ENCODE data around the gene RSPH4A. TPM values are rescaled to one million over a fixed set of nuclear protein-coding genes. Genes with fewer than 3 reads are reported as not detected.
A peak's percentile ranks its signal among the peaks of the same experiment; 100 is the strongest.

The RSPH4A gene
- total and polyA plus RNA-seq, 9 of the 15 experiments (the other 6 are each of a cell fraction or from before 2014, with no cell fraction given), result 0.04 to 0.30 (median 0.11) TPM

DNA sequence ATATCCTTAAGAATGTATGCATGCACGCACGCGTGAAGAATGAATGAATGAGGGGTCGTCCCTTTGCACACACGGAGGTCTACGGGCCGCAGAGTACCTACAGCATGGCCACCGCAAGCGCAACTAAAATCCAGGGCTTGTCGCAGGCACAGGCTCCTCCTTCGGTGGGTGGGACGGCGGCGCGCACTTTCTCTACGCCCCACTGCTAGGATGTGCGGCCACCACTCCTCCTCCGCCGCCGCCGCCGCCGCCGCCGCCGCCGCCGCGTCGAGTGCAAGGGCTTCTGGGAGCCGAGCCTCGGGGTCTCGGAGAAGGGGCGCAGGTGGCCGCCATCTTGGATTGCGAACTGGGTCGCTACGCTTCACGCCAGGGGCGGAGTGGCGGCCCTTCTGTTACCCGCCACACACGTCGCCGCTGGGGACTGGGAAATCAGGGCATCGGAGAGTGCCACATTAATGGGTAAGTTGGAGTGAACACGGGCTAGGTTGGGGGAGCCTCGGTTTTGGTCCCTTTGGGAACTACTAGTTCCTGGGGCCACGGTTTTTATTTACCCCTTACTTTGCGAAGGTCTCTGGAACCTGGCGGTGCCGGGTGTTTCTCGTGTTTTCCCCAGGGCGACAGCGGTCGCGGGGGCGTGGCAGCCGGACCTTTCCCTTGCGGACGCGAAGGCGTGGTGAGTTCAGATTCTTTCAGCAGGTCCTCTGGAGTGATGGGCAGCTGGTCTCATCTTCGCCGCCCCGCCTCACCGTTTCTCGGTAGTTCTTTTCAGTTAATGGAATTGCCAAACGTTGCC, 64.8 kb downstream of the RSPH4A start, which contains the start of gene KPNA5 (continued):
- TF ChIP-seq, protein P1, sequence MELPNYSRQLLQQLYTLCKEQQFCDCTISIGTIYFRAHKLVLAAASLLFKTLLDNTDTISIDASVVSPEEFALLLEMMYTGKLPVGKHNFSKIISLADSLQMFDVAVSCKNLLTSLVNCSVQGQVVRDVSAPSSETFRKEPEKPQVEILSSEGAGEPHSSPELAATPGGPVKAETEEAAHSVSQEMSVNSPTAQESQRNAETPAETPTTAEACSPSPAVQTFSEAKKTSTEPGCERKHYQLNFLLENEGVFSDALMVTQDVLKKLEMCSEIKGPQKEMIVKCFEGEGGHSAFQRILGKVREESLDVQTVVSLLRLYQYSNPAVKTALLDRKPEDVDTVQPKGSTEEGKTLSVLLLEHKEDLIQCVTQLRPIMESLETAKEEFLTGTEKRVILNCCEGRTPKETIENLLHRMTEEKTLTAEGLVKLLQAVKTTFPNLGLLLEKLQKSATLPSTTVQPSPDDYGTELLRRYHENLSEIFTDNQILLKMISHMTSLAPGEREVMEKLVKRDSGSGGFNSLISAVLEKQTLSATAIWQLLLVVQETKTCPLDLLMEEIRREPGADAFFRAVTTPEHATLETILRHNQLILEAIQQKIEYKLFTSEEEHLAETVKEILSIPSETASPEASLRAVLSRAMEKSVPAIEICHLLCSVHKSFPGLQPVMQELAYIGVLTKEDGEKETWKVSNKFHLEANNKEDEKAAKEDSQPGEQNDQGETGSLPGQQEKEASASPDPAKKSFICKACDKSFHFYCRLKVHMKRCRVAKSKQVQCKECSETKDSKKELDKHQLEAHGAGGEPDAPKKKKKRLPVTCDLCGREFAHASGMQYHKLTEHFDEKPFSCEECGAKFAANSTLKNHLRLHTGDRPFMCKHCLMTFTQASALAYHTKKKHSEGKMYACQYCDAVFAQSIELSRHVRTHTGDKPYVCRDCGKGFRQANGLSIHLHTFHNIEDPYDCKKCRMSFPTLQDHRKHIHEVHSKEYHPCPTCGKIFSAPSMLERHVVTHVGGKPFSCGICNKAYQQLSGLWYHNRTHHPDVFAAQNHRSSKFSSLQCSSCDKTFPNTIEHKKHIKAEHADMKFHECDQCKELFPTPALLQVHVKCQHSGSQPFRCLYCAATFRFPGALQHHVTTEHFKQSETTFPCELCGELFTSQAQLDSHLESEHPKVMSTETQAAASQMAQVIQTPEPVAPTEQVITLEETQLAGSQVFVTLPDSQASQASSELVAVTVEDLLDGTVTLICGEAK (IDR thresholded peaks at IDR 0.05), result no peak
- TF ChIP-seq, protein P1 (CRISPR knock-in tag; IDR thresholded peaks at IDR 0.05), result no peak
- TF ChIP-seq ZNF583 (CRISPR knock-in tag; IDR thresholded peaks at IDR 0.05), result no peak
- no peak for TF ChIP-seq HNRNPUL1 (IDR thresholded peaks at IDR 0.05; ENCODE audit: low read length)
- TF ChIP-seq, protein P2, sequence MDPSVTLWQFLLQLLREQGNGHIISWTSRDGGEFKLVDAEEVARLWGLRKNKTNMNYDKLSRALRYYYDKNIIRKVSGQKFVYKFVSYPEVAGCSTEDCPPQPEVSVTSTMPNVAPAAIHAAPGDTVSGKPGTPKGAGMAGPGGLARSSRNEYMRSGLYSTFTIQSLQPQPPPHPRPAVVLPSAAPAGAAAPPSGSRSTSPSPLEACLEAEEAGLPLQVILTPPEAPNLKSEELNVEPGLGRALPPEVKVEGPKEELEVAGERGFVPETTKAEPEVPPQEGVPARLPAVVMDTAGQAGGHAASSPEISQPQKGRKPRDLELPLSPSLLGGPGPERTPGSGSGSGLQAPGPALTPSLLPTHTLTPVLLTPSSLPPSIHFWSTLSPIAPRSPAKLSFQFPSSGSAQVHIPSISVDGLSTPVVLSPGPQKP (CRISPR knock-in tag; IDR thresholded peaks at IDR 0.05), result no peak
- TF ChIP-seq HNRNPH1 (optimal IDR thresholded peaks at IDR 0.05; ENCODE audit: low read depth, low read length), result no peak
- TF ChIP-seq THAP7 (CRISPR knock-in tag; IDR thresholded peaks at IDR 0.05), result 0 out of 2 replicates have a peak, but pooled peaks have one; percentile 20
- TF ChIP-seq ZNF589 (CRISPR knock-in tag; IDR thresholded peaks at IDR 0.05; ENCODE audit: low read depth), result no peak
- peak; percentile 72 for TF ChIP-seq PML (IDR thresholded peaks at IDR 0.05; ENCODE audit: low read length)
- TF ChIP-seq HOXB6 (CRISPR knock-in tag; IDR thresholded peaks at IDR 0.05; ENCODE audit: borderline replicate concordance), result no peak
- peak; percentile 95 for TF ChIP-seq POLR2A (conservative IDR thresholded peaks at IDR 0.05)
- no peak for TF ChIP-seq POU5F1 (IDR thresholded peaks at IDR 0.05; ENCODE audit: borderline replicate concordance, low read depth, low read length, partially characterized antibody)
- no peak for TF ChIP-seq RBM39 (optimal IDR thresholded peaks at IDR 0.05; ENCODE audit: low read depth, low read length)
- TF ChIP-seq ZBTB17 (CRISPR knock-in tag; IDR thresholded peaks at IDR 0.05), result no peak
- peak; percentile 76 for TF ChIP-seq PHF20 (IDR thresholded peaks at IDR 0.05; ENCODE audit: partially characterized antibody)
- TF ChIP-seq HDAC2 (IDR thresholded peaks at IDR 0.05), result no peak; the same call in 1 of the 2 replicates
- no peak for TF ChIP-seq ZNF124 (CRISPR knock-in tag; IDR thresholded peaks at IDR 0.05)
- TF ChIP-seq TRIM24 (IDR thresholded peaks at IDR 0.05), result no peak
- no peak for TF ChIP-seq MBD2 (IDR thresholded peaks at IDR 0.05; ENCODE audit: borderline replicate concordance, low read depth)
- TF ChIP-seq FOS (IDR thresholded peaks at IDR 0.05; ENCODE audit: extremely low read depth, insufficient read length), result no peak

Measured in K562 (cell line).